ENCODE data around the gene ZNF236.

- TF ChIP-seq EP300 (IDR thresholded peaks at IDR 0.05) (no peak), POLR2AphosphoS5 (IDR thresholded peaks at IDR 0.05) (no peak), CTCF (IDR thresholded peaks at IDR 0.05) (no peak)
Measured at GRCh38 chr18:76903386-76903785, 81.0 kb downstream of the ZNF236 start.

Data from sigmoid colon (tissue), 4 donors.